Ureter (tissue), 1 donor: ENCODE results near the gene ERC2. TPM values are rescaled to one million over a fixed set of nuclear protein-coding genes. Genes with fewer than 3 reads are reported as not detected.
"Not testable (repeated sequence)": the region's sequence is repeated elsewhere in the genome, so short reads cannot be mapped to it uniquely, and the experiment has no call there.

ENCODE experiments used
- DNase-seq: peaks from one replicate; pipeline ENCODE4 v3.0.0-alpha.2; 2020; ENCODE audit warnings: low spot score
- total RNA-seq: library from RNA; stranded (reverse); gene quantifications from one replicate; pipeline ENCODE4 v1.2.4, GENCODE V29; 2023
- donor health status: DM: yes; HTN: yes; CAD: no.

The ERC2 gene
- total RNA-seq, 1 donor from 2014 or later: 1.1 TPM

DNA sequence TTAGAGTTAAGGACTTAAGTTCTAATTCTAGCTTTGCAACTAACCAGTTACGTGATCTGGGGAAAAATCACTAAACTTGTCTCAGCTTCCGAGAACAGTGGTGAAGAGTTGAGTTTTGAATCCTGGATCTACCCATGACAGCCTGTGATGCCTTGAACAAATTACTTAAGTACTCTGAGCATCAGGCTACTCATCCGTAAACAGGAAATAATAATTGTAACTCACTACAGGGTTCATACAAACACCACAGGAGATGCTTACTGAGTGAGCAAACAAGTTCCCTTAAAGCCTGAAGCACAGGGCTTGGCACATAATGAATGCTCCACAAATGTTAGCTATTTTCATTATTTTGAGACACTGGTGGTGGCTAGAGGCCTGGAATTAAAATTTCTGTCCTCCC is 158.8 kb downstream of the ERC2 start:
- DNase-seq: no peak

DNA sequence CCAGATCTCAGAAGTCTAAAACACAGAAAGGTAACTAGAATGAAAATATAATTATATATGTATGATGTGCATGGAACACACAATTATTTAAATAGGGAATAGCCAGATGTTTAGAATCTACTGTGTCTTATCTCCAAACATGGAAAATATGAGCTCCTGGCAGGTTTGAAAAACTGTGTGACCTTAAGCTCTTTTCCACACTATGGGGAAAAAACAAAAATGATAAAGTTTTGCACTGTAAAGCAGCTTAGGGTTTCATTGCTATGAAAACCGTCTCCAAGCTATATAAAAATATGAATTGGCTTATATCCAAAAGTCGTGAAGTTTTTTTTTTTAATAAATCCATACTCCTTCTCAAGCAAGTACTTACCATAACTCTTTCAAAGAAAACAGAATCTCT is 159.8 kb downstream of the ERC2 start:
- no peak for DNase-seq

DNA sequence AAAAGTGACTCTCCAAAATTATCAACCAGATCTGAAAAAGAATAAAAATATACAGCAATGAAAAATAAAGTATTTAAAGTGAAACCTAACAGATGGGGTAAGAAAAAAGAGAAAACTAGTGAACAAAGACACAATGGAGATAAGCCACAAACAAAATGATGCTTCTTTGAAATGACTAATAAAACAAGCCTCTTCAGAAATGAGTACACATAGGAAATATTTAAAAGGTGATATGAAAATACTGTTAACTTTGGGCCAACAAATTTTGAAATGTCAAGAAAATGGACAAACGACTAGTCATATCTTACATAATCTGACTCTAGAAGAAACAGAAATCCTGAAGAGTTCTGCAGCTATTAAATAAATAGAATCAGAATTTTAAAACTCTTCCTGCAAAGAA is 164.2 kb downstream of the ERC2 start:
- no peak for DNase-seq

DNA sequence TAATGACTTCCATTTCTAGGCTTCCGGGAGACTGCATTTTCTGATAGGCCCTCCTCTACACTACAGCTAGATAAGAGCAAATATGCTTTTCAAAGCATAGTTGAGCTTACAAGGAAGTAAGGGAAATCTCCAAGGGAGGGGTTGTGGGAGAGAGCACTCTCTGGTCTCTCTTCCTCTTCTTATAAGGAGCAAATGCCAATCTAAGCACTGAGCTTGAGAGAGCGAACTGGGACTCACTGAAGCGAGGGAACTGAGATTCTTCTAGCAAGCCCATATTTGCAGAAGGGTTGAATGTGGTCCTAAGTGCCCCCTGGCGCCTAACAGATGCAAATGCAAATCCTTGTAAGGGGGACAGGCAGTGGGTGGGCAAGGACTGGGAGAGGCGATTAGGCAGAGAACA is 164.8 kb downstream of the ERC2 start:
- peak; percentile 42 for DNase-seq

DNA sequence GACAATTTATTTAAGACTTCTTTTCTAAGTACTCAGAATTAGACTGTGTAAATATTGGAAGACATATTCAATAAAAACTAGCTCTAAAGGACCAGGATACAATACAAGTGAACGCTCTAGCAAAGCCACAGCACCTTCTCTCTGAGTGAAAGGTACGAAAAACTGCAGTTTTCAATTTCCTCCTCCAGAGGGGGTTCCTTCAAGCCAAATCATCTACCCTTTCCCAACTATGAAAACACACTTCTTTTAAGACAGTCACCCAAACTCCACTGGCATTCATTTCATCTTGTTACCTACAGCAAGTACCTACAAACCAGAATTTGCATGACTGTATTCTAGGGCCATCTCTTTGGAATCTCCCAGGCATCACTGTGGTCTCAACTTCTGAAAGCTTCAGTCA is 165.8 kb downstream of the ERC2 start:
- no peak for DNase-seq

DNA sequence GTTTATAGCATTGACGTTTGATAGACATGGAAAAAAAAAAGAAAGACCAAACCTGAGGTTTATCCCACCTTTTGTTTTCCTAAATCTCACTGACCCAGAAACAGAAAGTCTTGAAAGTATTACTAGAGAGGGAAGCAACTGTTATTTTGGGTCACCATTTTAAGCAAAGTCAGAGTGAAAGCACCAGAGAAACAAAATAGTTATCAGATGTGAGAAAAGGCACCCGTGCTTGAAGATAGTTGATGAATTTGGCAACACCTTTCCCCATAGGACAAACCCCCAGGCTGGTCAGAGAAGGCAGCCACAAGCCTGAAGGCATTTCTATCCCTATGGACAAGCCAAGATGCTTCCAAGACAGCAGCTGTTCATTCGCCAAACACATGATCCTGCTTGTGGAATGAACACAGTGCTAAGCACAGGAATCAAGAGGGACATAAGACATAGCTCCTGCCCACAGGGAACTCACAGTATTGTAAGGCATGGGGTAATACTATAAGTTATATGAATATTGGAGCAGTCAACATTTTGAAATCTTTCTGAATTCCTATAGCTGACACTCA is 170.9 kb downstream of the ERC2 start:
- no peak for DNase-seq

DNA sequence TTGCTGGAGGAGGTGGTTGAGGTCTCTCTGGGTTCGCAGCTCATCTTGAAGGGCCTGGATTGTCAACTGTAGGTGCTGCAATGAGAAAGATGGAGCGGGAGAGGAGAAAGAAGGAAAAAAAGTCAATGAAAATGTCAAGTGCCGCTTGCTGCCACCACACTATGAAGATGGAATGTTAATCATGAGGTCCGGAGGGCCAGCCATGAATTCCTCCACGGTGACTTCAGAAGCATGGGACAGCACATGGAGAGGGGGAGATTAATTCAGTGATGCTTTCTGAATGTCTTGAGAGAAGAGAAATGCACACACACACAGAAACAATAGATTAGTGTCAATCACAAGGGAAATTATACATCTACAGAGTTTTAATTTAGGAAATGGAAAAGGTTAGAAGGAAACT is 171.9 kb downstream of the ERC2 start:
- no peak for DNase-seq

DNA sequence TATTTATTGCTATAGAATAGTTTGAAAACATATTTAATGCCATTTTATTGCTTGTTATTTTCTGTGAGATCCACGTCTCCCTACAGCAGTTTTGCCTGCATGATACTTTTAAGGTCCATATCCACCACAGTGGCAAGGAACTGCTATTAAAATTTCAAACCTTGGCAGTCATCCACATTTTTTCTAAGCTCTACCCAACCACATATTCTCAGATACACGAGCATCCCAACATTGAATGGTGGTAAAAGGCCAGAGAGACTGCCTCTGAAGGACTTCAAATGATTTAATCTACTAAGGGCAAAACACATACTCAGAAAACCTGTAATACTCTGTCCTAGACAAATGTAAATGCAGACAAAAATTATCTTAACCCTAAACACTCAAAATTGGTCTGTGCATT is 173.1 kb downstream of the ERC2 start:
- DNase-seq: no peak

DNA sequence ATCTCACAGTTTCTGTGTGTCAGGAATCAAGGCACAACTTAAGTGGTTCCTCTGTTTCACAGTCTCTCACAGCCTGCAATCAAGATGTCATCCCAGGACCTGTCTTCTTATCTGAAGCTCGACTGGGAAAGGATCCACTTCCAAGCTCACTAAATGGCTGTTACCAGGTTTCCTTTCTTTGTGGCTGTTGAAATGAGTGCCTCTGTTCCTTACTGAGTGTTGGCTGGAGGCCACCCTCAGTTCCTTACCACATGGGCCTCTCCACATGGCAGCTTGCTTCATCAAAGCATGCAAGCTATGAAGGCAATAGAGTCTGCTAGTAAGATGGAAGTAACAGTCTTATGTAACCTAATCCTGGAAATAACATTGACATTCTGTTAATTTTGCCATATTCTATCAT is 174.0 kb downstream of the ERC2 start:
- DNase-seq: no peak

DNA sequence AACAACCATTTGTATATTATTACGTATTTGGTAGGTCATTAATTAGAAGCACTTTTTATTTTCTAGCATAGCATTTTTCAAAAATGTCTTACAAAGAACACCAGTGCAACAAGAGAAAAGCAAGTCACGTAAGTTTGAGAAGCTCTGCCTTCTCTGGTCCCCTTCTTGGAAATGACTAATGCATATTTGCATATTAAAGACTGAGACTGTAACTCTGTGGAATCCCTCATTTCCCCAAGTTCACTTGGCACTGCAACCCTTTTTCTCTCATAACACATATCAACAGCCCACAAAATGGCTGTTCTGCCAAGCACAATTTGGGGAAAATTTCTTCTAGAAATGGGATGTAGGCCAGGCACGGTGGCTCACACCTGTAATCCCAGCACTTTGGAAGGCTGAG is 176.3 kb downstream of the ERC2 start:
- DNase-seq: no peak

DNA sequence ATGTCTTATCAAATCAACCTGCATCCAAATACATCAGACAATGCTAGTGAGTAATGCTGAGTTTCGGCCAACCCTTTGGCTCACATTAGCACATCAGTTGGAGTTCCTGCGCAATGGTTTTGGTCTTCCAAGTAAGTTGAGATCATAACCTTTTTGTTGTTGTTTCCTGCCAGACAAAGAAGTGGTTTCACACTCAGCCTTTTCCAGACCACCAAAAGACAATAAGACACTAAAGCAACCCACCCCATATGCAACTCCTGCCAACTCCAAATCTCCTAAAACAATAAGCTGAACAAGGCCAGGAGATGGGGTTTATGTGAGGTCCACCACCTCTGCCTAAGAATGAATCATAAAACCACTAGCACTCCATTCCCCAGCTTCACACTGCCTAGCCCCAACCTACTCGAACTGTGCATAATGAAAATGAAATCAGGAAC is 177.0 kb downstream of the ERC2 start:
- no peak for DNase-seq

DNA sequence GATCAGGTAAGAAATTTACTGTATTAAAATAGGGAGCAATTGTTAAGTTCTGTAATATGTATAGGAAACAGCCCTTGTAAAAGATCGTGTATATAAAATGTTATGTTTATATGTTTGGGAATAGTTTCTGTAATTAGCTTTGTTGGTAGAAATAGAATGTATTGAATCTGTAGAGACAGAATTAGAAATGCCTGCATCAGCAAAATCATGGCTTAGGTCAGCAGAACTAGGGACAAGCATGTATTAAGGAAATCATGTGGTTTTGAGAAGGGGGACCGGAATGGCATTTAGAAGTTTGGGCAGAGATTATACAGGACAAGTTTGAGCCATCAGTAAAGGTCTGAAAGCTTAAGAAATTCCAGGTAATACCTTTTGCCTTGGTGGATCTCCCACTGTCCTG is 177.9 kb downstream of the ERC2 start:
- no peak for DNase-seq

DNA sequence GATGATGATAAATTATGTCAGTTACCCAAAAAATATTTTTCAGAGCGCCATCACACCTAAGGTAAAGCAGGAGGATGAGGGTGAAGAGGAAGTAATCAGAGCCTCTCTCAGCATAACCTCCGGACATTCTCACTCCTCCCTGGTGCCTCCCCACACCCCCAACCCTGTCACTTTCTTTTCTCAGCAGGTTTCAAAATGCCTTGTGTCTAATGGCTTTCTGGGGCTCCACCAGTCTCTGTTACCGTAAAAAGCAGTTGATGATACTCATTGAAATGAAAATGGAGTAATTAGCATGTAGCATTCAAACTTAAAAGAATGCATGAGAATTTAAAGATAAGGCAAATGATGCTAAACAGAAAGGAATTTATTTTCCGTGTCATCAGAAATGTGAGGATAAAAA is 180.0 kb downstream of the ERC2 start:
- DNase-seq: no peak

DNA sequence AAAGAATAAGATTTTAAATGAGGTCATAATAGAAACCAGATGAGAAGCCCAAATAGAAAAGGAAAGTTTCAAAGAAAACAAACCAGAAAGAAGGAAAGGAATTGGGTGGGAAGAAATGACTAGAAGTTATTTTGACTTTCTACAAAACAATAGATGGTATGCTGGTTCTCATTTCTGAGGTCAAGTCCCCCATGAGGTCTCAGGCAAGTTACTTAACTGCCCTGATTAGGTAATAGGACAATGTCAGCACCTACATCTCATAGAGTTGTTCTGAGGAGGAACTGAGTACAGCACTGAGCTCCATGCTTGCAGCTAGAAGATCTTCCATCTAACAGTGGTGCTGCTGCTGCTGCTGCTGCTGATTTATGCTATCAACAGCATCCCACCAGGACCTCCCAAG is 185.9 kb downstream of the ERC2 start:
- DNase-seq: no peak

DNA sequence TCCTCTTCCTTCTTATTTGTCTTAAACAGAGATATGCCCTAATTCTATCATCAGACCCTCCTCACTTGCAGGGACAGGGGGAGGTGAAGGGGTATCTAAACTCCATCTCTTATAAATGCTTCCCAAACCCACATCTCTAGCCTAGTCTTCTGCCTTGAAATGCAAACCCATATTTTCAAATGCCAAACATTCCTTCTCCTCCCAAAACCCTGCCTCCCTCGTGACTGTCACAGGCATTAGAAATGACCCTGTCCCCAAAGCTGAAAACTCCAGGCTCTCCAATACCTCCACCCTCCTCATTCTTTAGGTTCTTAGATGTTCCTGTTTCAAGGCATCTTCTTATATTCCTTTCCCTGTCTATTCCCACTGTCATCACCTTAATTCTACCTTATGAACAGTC is 191.0 kb downstream of the ERC2 start:
- no peak for DNase-seq

DNA sequence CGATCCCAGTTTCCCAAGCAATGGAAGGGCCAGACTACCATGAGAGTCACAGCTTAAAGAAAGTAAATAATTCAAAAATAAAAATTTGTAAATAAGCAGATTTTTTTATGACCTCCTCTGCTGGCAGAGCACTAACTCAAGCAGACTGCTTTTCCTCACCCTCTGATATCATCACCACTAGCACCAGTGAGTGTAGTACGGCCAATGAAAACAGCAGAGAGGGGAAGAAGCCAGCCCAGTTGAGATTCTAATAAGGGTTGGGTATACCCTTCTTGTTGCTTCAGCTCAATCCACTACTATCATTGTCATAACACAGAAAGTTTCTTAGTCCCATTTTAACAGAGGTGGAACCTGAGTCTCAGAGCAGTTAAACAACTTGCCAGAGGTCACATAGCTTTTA is 193.1 kb downstream of the ERC2 start:
- DNase-seq: no peak

DNA sequence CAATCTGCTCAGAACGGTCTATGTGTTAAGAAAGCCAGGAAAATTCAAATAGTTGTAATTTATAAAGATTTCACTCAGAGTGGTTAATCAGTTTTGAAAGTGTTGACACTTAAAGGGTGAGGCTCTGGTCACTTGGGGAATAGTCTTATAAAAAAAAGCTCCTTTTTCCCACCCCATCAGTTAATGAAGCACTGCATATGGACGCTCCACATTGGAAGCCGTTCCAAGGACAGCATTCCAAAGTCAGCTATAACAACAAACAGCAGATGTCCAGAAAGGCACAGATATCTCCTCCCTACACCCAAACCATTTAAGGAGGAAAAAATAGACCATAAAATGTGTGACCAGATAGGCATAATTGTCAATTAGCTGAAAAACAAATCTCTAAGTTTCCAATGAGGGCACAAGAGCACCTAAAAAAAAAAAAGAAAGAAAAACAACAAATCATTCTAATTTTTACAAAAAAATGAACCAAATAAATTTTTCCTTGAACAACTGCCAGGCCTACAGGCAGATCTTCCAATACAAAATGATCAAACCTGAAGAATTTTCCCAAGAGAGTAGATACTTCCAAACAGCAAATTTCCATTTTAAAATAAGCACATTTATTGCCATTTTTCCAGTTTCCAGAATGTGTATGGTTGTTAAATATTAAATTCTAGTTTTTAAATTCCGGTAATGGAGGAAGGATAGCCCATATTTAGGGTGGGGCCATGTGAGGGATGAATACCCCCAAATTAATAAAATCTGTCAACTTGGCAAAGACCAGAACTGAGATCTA is 198.3 kb downstream of the ERC2 start:
- no peak for DNase-seq

DNA sequence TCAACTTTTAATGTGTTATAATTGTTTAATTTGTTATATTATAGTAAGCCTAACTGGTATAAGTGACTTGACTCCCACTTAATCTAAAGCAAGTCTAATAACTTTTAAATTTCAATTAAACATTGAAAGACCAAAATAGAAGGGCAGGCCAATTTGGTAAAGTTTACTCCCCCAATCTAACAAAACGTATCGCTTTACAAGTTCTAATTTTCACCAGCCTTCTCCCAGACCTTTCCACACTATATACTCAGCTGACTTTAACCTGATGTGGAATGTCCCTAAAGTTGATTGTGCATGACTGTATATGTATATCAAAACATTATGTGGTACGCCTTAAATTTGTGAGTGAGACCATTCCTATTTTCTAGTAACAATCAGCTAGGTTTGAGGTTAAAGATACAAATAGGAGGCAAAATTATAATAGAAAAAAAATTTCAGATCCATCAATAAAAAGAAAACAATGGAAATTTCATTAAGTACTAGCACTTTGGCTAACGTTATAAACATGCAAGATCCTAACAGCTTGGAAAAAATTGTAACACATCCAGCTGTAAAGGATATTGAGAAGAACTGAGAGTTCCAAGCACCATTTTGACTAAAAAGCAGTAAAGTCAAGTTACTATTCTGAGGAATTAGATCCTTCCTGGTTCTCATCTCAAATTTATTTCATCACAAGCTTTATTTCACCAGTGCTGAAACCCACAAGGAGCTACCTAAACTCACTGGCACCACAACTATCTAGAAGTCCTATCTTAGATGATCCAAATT is 199.5 kb downstream of the ERC2 start:
- DNase-seq: no peak

DNA sequence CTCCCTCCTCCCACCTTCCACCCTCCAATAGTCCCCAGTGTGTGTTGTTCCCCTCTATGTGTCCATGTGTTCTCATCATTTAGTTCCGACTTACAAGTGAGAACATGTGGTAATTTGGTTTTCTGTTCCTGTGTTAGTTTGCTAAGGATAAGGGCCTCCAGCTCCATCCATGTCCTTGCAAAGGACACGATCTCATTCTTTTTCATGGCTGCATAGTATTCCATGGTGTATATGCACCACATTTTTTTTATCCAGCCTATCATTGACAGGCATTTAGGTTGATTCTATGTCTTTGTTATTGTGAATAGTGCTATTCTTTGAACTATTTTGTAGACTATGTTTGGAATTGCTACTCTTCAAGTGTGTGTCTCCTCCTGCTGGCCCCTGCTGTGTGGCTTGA is 206.4 kb downstream of the ERC2 start:
- DNase-seq: not testable (repeated sequence)

DNA sequence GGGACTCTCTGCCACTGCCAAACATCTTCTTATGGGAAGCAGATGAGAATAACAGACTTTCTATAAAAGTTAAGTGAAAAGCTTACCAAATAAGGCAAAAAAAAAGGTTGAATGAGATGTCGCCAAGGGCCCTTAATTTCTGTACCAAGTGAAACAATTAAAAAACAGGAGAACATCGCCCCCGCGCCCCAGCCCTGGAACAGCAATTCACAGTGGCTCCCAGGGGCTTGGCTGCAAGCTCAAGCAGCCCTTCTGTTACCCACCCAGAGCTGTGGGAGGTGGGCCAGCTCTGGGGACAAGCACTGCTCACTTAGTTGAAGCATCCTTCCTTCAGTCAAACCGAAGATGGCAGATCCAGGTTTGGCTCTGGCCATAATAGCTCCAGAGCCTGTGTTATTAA is 208.0 kb downstream of the ERC2 start:
- DNase-seq: no peak

DNA sequence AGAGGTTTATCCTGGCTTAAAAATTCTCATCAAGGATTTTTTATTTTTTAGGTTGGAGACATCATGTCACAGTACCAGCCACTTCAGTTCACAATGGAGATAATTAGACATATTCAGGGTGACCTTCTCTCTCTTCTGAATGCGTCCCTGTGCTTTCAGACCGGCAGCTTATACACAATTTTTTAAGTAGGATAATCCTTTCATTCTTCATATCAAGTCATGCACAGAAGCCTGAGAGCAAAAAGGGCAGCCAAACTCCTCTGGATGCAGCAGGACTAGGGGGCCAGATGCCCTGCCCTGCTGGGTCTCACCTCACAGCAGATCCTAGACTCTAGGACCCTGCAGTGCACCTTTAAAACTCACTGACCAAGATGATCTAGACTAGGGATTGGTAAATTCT is 210.4 kb downstream of the ERC2 start:
- no peak for DNase-seq

DNA sequence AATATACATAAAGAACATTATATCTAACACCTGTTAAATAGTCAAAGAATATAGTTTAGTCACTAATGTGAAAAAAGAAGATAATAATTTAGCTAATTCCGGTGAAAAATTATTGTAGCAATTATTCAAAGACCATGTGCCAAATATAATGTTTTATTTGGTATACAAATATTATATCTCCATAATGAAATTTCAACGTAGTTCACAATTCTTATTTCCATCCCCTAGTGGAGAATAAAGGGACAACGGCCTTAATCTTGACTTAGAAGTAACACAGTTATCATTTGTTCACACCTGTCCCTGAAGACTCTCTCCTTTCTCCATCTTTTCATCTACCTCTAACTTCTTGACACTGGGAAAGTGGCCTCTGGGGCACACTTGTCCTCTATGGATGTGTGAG is 213.4 kb downstream of the ERC2 start:
- DNase-seq: no peak
